ENCODE measurements around the gene HABP4.

Gene HABP4

GRCh38 chr9:96413302-96414221, 36.4 kb upstream of the HABP4 start:
- TF ChIP-seq SP1 (IDR thresholded peaks at IDR 0.05) (no peak), LEF1 (IDR thresholded peaks at IDR 0.05; ENCODE audit: borderline replicate concordance) (no peak), FOXA1 (IDR thresholded peaks at IDR 0.05) (no peak), HDGF (IDR thresholded peaks at IDR 0.05; ENCODE audit: borderline replicate concordance) (no peak), L3MBTL2 (conservative IDR thresholded peaks at IDR 0.05) (no peak), BHLHE40 (IDR thresholded peaks at IDR 0.05; ENCODE audit: borderline replicate concordance) (no peak), SUZ12 (IDR thresholded peaks at IDR 0.05) (no peak), ZNF384 (IDR thresholded peaks at IDR 0.05) (no peak), TARDBP (IDR thresholded peaks at IDR 0.05) (no peak), NFRKB (IDR thresholded peaks at IDR 0.05) (no peak), FOXK2 (IDR thresholded peaks at IDR 0.05) (no peak), ARNT (IDR thresholded peaks at IDR 0.05) (no peak), ELF4 (IDR thresholded peaks at IDR 0.05) (no peak), CTBP1 (IDR thresholded peaks at IDR 0.05; ENCODE audit: borderline replicate concordance) (no peak), FOXM1 (IDR thresholded peaks at IDR 0.05; ENCODE audit: borderline replicate concordance) (no peak)
- TF ChIP-seq, protein P1, sequence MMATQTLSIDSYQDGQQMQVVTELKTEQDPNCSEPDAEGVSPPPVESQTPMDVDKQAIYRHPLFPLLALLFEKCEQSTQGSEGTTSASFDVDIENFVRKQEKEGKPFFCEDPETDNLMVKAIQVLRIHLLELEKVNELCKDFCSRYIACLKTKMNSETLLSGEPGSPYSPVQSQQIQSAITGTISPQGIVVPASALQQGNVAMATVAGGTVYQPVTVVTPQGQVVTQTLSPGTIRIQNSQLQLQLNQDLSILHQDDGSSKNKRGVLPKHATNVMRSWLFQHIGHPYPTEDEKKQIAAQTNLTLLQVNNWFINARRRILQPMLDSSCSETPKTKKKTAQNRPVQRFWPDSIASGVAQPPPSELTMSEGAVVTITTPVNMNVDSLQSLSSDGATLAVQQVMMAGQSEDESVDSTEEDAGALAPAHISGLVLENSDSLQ (IDR thresholded peaks at IDR 0.05), result no peak
- ChIA-PET CTCF (interaction anchor here (0.7 kb wide), 1 partner anchor 34 kb away, joined by 5 read pairs; no protein-coding TSS in a partner anchor), POLR2A (no interaction called here)
- DNase-seq (ENCODE audit: extremely low spot score), result no peak

- ChIA-PET POLR2A (interaction anchor here (2.6 kb wide), 1 partner anchor 33 kb away, joined by 11 read pairs; the partner anchor contains the start of gene HABP4), CTCF (no interaction called here)
- peak; percentile 85 for DNase-seq (ENCODE audit: extremely low spot score)
- TF ChIP-seq FOXM1 (IDR thresholded peaks at IDR 0.05; ENCODE audit: borderline replicate concordance) (peak; percentile 88; the same call in 1 of the 2 replicates), L3MBTL2 (conservative IDR thresholded peaks at IDR 0.05) (peak; percentile 61), NFRKB (IDR thresholded peaks at IDR 0.05) (no peak)
These were observed 32.9 kb upstream of the HABP4 start for GRCh38 chr9:96417051-96417586.

- peak; percentile 27 for DNase-seq (ENCODE audit: extremely low spot score)
- TF ChIP-seq FOXM1 (IDR thresholded peaks at IDR 0.05; ENCODE audit: borderline replicate concordance) (no peak), HDGF (IDR thresholded peaks at IDR 0.05; ENCODE audit: borderline replicate concordance) (no peak), SP1 (IDR thresholded peaks at IDR 0.05) (no peak), NFRKB (IDR thresholded peaks at IDR 0.05) (no peak), L3MBTL2 (conservative IDR thresholded peaks at IDR 0.05) (no peak), TARDBP (IDR thresholded peaks at IDR 0.05) (no peak), ZNF384 (IDR thresholded peaks at IDR 0.05) (no peak), ELF4 (IDR thresholded peaks at IDR 0.05) (no peak), BHLHE40 (IDR thresholded peaks at IDR 0.05; ENCODE audit: borderline replicate concordance) (no peak), FOXK2 (IDR thresholded peaks at IDR 0.05) (no peak), LEF1 (IDR thresholded peaks at IDR 0.05; ENCODE audit: borderline replicate concordance) (no peak), CTBP1 (IDR thresholded peaks at IDR 0.05; ENCODE audit: borderline replicate concordance) (no peak), SUZ12 (IDR thresholded peaks at IDR 0.05) (no peak), FOXA1 (IDR thresholded peaks at IDR 0.05) (no peak), ARNT (IDR thresholded peaks at IDR 0.05) (no peak)
- TF ChIP-seq, protein P1 (IDR thresholded peaks at IDR 0.05), result no peak
- CTCF ChIA-PET, result no interaction called here
- POLR2A ChIA-PET, result interaction anchor here (2.6 kb wide), 1 partner anchor 32 kb away, joined by 11 read pairs; the partner anchor contains the start of gene HABP4
These were observed 32.3 kb upstream of the HABP4 start for GRCh38 chr9:96417661-96418082.

- CTCF ChIA-PET, result no interaction called here
- POLR2A ChIA-PET, result interaction anchor here (2.6 kb wide), 1 partner anchor 31 kb away, joined by 11 read pairs; the partner anchor contains the start of gene HABP4
- DNase-seq (ENCODE audit: extremely low spot score), result peak; percentile 90
- TF ChIP-seq TARDBP (IDR thresholded peaks at IDR 0.05), result no peak
- no peak for TF ChIP-seq SUZ12 (IDR thresholded peaks at IDR 0.05)
- no peak for TF ChIP-seq SP1 (IDR thresholded peaks at IDR 0.05)
- no peak for TF ChIP-seq NFRKB (IDR thresholded peaks at IDR 0.05)
- no peak for TF ChIP-seq FOXK2 (IDR thresholded peaks at IDR 0.05)
- TF ChIP-seq ELF4 (IDR thresholded peaks at IDR 0.05), result 0 out of 2 replicates have a peak, but pooled peaks have one; percentile 15
- TF ChIP-seq, protein P1 (IDR thresholded peaks at IDR 0.05), result peak; percentile 99
- peak; percentile 95 for TF ChIP-seq L3MBTL2 (conservative IDR thresholded peaks at IDR 0.05)
- no peak; the same call in 1 of the 2 replicates for TF ChIP-seq CTBP1 (IDR thresholded peaks at IDR 0.05; ENCODE audit: borderline replicate concordance)
- TF ChIP-seq LEF1 (IDR thresholded peaks at IDR 0.05; ENCODE audit: borderline replicate concordance), result no peak
- no peak for TF ChIP-seq ARNT (IDR thresholded peaks at IDR 0.05)
These were observed 31.7 kb upstream of the HABP4 start, which contains the start of gene ZNF367 for GRCh38 chr9:96418083-96418919. ZNF367 (minus strand) TSS chr9:96418370; CDS start chr9:96418032, 338 bp downstream.

Data from HEK293T (cell line).